Gastroesophageal sphincter (tissue), 4 donors: ENCODE data around the gene AP4E1. TPM values are rescaled to one million over a fixed set of nuclear protein-coding genes. Genes with fewer than 3 reads are reported as not detected.

Source experiments
- ATAC-seq: fragments of 150-250 bp; one replicate; pipeline ENCODE4 v1.9.1; 2016; ENCODE audit warnings: mild to moderate bottlenecking, moderate library complexity
- H3K27ac ChIP-seq, 4 donors: fragments of 200-600 bp; sonication (generic) in 3 of 4; 1 replicate in 3 of 4; 2 replicates in 1 of 4; pipeline ENCODE4 v1.5.1; 2016 to 2019
- H3K27me3 ChIP-seq: fragments of 200-600 bp; sonication (generic); one replicate; pipeline ENCODE4 v1.5.1; 2019
- H3K36me3 ChIP-seq, 2 donors: fragments of 200-600 bp; sonication (generic); one replicate each; pipeline ENCODE4 v1.5.1; 2019; ENCODE audit warnings: control low read depth in 1 of 2
- H3K4me1 ChIP-seq, 3 donors: fragments of 200-600 bp; sonication (generic); 1 replicate in 2 of 3; 2 replicates in 1 of 3; pipeline ENCODE4 v1.5.1; 2016 to 2019; ENCODE audit warnings: control low read depth in 2 of 3
- H3K4me3 ChIP-seq, 2 donors: fragments of 200-600 bp; sonication (generic); one replicate each; pipeline ENCODE4 v1.5.1; 2019; ENCODE audit warnings: mild to moderate bottlenecking in 1 of 2, moderate library complexity in 1 of 2
- H3K9me3 ChIP-seq, 3 donors: fragments of 200-600 bp; sonication (generic); one replicate each; pipeline ENCODE4 v1.5.1; 2017 to 2019; ENCODE audit warnings: control low read depth in 2 of 3
- EP300 ChIP-seq: sonication (generic); formaldehyde crosslinking; IDR thresholded peaks from one replicate; pipeline ENCODE4 v1.6.1; 2017; ENCODE audit warnings: antibody characterized with exemption, mild to moderate bottlenecking
- POLR2A ChIP-seq, 2 donors: fragments of 450-650 bp; IDR thresholded peaks; one replicate each; pipeline ENCODE4 v1.6.1; 2017; ENCODE audit warnings: antibody characterized with exemption in 2 of 2, mild to moderate bottlenecking in 2 of 2, moderate library complexity in 1 of 2
- POLR2AphosphoS5 ChIP-seq: sonication (generic); formaldehyde crosslinking; IDR thresholded peaks from one replicate; pipeline ENCODE4 v1.6.1; 2017; ENCODE audit warnings: antibody characterized with exemption
- WGBS, 2 donors: methylation state at CpG; one replicate each; pipeline ENCODE4 v1.1.5; 2018; ENCODE audit warnings: low coverage in 1 of 2; 5-methylcytosine and 5-hydroxymethylcytosine counted together
- total RNA-seq, 4 donors: library from RNA; depleted of rRNA; stranded (reverse); fragments of >200 nt; gene quantifications; one replicate each; pipeline ENCODE4 v1.1.0, GENCODE V29; 2016
- TF ChIP-seq, protein P1 (sequence below), 4 experiments: fragments of 200-600 bp in 2 of 4; fragments of 450-650 bp in 2 of 4; sonication (generic) in 1 of 4; IDR thresholded peaks; one replicate each; pipeline ENCODE4 v1.5.1; 2017 to 2019; ENCODE audit warnings: antibody characterized with exemption in 4 of 4, mild to moderate bottlenecking in 2 of 4, moderate library complexity in 2 of 4

AP4E1 gene
- total RNA-seq, 4 donors from 2014 or later = 10.6 to 18.5 (median 14.0) TPM

DNA sequence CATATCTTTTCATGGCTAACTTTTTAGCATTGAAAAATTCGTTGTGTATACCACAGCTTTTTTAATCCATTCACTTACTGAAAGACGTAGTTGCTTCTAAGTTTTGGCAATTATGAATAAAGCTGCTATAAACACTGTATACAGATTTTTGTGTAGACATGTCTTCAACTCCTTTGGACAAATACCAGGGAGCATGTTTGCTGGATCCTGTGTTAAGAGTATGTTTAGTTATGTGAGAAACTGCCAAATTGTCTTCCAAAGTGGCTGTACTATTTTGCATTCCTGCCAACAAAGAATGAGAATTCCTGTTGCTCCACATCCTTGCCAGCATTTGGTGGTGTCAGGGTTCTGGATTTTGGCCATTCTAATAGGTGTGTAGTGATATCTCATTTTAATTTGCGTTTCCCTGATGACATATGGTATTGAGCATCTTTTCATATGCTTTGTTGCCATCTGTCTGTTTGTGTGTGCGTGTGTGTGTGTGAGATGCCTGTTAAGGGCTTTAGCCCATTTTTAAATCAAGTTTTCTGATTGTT is 98.7 kb downstream of the AP4E1 start:
- H3K27ac ChIP-seq = no peak overlapping the region
- H3K9me3 ChIP-seq = no peaks in the 10 kb centered on the region
- no peaks in the 10 kb centered on the region for H3K4me1 ChIP-seq
- H3K4me3 ChIP-seq = no peak overlapping the region
- 63 to 86% methylated on average over 4 of the region's 4 CpGs for WGBS, 2 donors
- peaks cover 0 to 58% of the 10 kb centered on the region in 2 donors for H3K36me3 ChIP-seq
- H3K27me3 ChIP-seq = no peaks in the 10 kb centered on the region
- TF ChIP-seq, protein P1, sequence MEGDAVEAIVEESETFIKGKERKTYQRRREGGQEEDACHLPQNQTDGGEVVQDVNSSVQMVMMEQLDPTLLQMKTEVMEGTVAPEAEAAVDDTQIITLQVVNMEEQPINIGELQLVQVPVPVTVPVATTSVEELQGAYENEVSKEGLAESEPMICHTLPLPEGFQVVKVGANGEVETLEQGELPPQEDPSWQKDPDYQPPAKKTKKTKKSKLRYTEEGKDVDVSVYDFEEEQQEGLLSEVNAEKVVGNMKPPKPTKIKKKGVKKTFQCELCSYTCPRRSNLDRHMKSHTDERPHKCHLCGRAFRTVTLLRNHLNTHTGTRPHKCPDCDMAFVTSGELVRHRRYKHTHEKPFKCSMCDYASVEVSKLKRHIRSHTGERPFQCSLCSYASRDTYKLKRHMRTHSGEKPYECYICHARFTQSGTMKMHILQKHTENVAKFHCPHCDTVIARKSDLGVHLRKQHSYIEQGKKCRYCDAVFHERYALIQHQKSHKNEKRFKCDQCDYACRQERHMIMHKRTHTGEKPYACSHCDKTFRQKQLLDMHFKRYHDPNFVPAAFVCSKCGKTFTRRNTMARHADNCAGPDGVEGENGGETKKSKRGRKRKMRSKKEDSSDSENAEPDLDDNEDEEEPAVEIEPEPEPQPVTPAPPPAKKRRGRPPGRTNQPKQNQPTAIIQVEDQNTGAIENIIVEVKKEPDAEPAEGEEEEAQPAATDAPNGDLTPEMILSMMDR (IDR thresholded peaks at IDR 0.05) = no peak
- TF ChIP-seq POLR2A (IDR thresholded peaks at IDR 0.05) (no peak), POLR2AphosphoS5 (no peak), EP300 (no peak)
- ATAC-seq = no peak

DNA sequence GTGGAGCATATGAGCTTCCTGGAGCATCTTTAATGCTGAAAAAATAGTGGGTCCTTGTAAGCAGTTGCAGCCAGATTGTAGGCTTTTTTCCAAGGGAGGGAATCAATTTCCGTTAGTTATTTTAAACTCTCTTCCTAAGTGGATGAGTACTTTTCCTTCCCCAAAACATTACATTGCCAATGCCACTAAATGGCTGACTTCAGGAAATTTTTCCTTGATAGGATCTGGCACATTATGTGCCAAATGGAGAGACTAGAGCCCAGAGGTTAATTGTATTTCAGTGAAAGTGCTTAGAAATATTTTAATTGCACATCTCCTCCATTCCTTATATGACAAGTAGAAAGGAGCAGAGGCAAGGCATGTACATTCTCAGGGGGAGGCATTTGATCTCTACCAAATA is 102.7 kb downstream of the AP4E1 start:
- ATAC-seq = no peak
- H3K4me3 ChIP-seq = no peak overlapping the region
- peaks cover 0 to 36% of the 10 kb centered on the region in 2 donors for H3K36me3 ChIP-seq
- 50 to 59% methylated on average over 1 of the region's 1 CpG for WGBS, 2 donors
- H3K27me3 ChIP-seq = no peaks in the 10 kb centered on the region
- TF ChIP-seq POLR2A (IDR thresholded peaks at IDR 0.05) (no peak), POLR2AphosphoS5 (no peak)
- TF ChIP-seq, protein P1 (IDR thresholded peaks at IDR 0.05) = no peak
- H3K4me1 ChIP-seq = no peaks in the 10 kb centered on the region
- H3K27ac ChIP-seq = no peak overlapping the region
- H3K9me3 ChIP-seq = no peaks in the 10 kb centered on the region

DNA sequence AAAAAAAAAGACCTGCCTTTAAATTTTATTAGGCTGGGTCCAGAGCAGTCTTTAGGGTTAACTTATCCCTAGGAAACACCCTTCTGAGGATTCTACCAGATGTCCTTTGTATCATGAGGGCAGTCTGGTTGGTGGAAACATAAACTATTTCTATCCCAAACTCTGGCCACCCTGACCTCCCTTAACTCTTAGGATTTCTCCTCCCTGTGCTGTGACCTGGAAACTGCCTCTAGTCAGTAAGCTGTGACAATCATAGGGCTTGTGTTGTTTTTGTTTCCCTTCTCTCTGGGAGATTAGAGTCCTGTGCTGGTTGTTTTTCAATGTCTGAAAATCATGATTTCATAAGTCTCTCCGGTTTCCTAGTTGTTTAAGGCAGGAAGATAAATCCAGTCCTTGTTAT is 108.1 kb downstream of the AP4E1 start:
- WGBS, 2 donors = 53% methylated on average over 1 of the region's 1 CpG; no CpG with 5 or more reads in 1 of the 2 donors
- no peak for ATAC-seq
- no peaks in the 10 kb centered on the region for H3K4me1 ChIP-seq
- no peaks in the 10 kb centered on the region for H3K27me3 ChIP-seq
- H3K27ac ChIP-seq = no peak overlapping the region
- H3K4me3 ChIP-seq = no peak overlapping the region
- no peaks in the 10 kb centered on the region for H3K9me3 ChIP-seq
- H3K36me3 ChIP-seq = no peaks in the 10 kb centered on the region
- TF ChIP-seq, protein P1 (IDR thresholded peaks at IDR 0.05) = no peak
- no peak for TF ChIP-seq EP300

DNA sequence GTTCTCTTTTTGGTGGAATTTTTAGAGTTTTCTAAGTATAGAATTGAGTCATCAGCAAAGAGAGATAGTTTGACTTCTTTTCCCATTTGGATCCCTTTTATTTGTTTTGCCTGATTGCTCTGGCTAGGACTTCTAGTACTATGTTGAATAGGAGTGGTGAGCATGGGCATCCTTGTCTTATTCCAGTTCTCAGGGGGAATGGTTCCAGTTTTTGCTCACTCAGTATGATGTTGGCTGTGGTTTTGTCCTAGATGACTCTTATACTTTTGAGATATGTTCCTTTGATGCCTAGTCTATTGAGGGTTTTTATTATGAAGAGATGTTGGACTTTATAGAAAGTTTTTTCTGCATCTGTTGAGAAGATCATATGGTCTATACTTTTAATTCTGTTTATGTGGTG is 113.7 kb downstream of the AP4E1 start:
- Histone ChIP-seq H3K27ac (no peak overlapping the region), H3K9me3 (no peaks in the 10 kb centered on the region), H3K36me3 (no peaks in the 10 kb centered on the region), H3K4me3 (no peak overlapping the region), H3K4me1 (peaks cover 0 to 5% (median 0%) of the 10 kb centered on the region in 3 donors), H3K27me3 (no peaks in the 10 kb centered on the region)
- ATAC-seq = no peak
- TF ChIP-seq, protein P1 (IDR thresholded peaks at IDR 0.05) = no peak
- no peak for TF ChIP-seq POLR2A (IDR thresholded peaks at IDR 0.05)
- TF ChIP-seq EP300 = no peak
- TF ChIP-seq POLR2AphosphoS5 = no peak

DNA sequence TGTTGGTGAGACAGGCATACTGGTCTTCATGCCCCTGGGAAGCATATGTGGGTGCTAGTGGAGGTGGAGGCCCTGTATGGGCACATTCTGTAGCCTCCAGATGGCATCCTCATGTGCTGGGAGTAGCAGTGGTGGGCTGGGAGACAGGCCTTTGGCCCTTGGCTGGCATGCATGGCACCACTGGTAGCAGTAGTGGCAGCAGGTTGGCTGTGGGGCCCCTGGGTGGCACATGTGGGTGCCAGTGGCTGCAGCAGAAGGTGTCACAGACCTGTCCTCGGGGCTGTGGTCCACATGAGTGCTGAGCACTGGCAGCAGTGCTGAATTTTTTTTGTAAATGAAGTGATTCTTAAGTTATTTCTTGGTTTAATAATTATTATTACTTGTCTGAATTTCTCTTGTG is 115.0 kb downstream of the AP4E1 start:
- TF ChIP-seq POLR2AphosphoS5 (no peak), POLR2A (IDR thresholded peaks at IDR 0.05) (no peak), EP300 (no peak)
- TF ChIP-seq, protein P1 (IDR thresholded peaks at IDR 0.05) = no peak

More for the DNA sequence above, 115.0 kb downstream of the AP4E1 start:
- no peak overlapping the region for H3K27ac ChIP-seq
- ATAC-seq = no peak
- 100% methylated on average over 1 of the region's 1 CpG; no CpG with 5 or more reads in 1 of the 2 donors for WGBS, 2 donors
- no peaks in the 10 kb centered on the region for H3K9me3 ChIP-seq
- no peaks in the 10 kb centered on the region for H3K27me3 ChIP-seq
- no peaks in the 10 kb centered on the region for H3K36me3 ChIP-seq
- H3K4me3 ChIP-seq = no peak overlapping the region
- H3K4me1 ChIP-seq = peaks cover 0 to 5% (median 0%) of the 10 kb centered on the region in 3 donors
